GM12878 (cell line): Measurements from ENCODE around the gene ANKRD44. TPM values are rescaled to one million over a fixed set of nuclear protein-coding genes. Genes with fewer than 3 reads are reported as not detected.

ENCODE experiments used
- ATAC-seq: fragments of 200-7000 bp; cut with Tn5 transposase; 3 replicates; pipeline ENCODE4 v1.9.1; 2020; ENCODE audit warnings: mild to moderate bottlenecking, moderate library complexity
- BruUV-seq: library from RNA; stranded (reverse); fragments of 400-500 nt; replicated peaks from 2 replicates; lab custom pipeline; 2021; lab: Mats Ljungman, UMichigan
- CTCF ChIA-PET: fragments of 300-600 bp; sonication (Branson Sonifier 250); formaldehyde crosslinking; extraction: SDS; loops from one replicate; lab custom pipeline; 2021; ENCODE audit warnings: inconsistent platforms; lab: Yijun Ruan, JAX
- POLR2A ChIA-PET: fragments of 350-600 bp; formaldehyde crosslinking; extraction: SDS; loops from one replicate; lab custom pipeline; 2021; ENCODE audit warnings: inconsistent platforms; lab: Charles Lee
- RAD21 ChIA-PET: fragments of 300-600 bp; sonication (Branson Sonifier 250); formaldehyde crosslinking; loops from one replicate; lab custom pipeline; 2023; ENCODE audit warnings: antibody characterized with exemption; ENCODE audit not compliant: unreplicated experiment; lab: Charles Lee
- SMC1A ChIA-PET: fragments of 300-600 bp; sonication (Branson Sonifier 250); formaldehyde crosslinking; loops from one replicate; lab custom pipeline; 2023; ENCODE audit not compliant: unreplicated experiment, uncharacterized antibody; lab: Charles Lee
- DNase-seq: peaks from one replicate; pipeline ENCODE4 v3.0.0-alpha.2; 2011; ENCODE audit warnings: low read depth, low spot score
- FAIRE-seq: peaks from 3 replicates; lab custom pipeline; 2011; peaks lifted over from hg19 to GRCh38; lab: Jason Lieb, UNC
- H2AFZ ChIP-seq: 2 replicates; pipeline ENCODE4 v1.6.0; 2011; ENCODE audit warnings: low read depth, low read length, control low read depth; ENCODE audit not compliant: control insufficient read depth
- H3K27ac ChIP-seq: 2 replicates; pipeline ENCODE4 v1.5.1; 2011; ENCODE audit warnings: control low read depth; ENCODE audit not compliant: control insufficient read depth, insufficient read depth
- H3K27me3 ChIP-seq, 2 experiments: replicated peaks in 1 of 2; 2 replicates each; pipeline versions ENCODE4 v1.6.0 to v1.6.1; 2011; ENCODE audit warnings: low read length in 1 of 2; ENCODE audit not compliant: control insufficient read depth in 2 of 2, insufficient read depth in 2 of 2
- H3K36me3 ChIP-seq, 2 experiments: 2 replicates each; pipeline ENCODE4 v1.5.1; 2011; ENCODE audit warnings: low read length in 1 of 2; ENCODE audit not compliant: control insufficient read depth in 2 of 2, insufficient read depth in 2 of 2
- H3K4me1 ChIP-seq: 2 replicates; pipeline ENCODE4 v1.6.1; 2011; ENCODE audit warnings: mild to moderate bottlenecking, low read length, moderate library complexity, mixed read lengths; ENCODE audit not compliant: control insufficient read depth, insufficient read depth
- H3K4me2 ChIP-seq: 2 replicates; pipeline ENCODE4 v1.6.0; 2011; ENCODE audit warnings: control low read depth; ENCODE audit not compliant: control insufficient read depth, insufficient read depth
- H3K4me3 ChIP-seq: fragments of 200-600 bp; sonication (generic); 2 replicates; pipeline ENCODE4 v1.5.1; 2016
- H3K79me2 ChIP-seq: 2 replicates; pipeline ENCODE4 v1.6.0; 2011; ENCODE audit warnings: low read length; ENCODE audit not compliant: control insufficient read depth, insufficient read depth
- H3K9ac ChIP-seq: 2 replicates; pipeline ENCODE4 v1.8.0; 2011; ENCODE audit warnings: low read length, control low read depth, mixed read lengths; ENCODE audit not compliant: control insufficient read depth, insufficient read depth
- H3K9me3 ChIP-seq: replicated peaks from 3 replicates; pipeline ENCODE4 v1.5.1; 2011; ENCODE audit warnings: mild to moderate bottlenecking, low read length; ENCODE audit not compliant: control insufficient read depth, insufficient read depth
- H4K20me1 ChIP-seq: 2 replicates; pipeline ENCODE4 v1.6.0; 2011; ENCODE audit not compliant: control insufficient read depth, insufficient read depth
- BRCA1 ChIP-seq: IDR thresholded peaks from 2 replicates; pipeline ENCODE4 v1.6.1; 2011; ENCODE audit warnings: low read depth, low read length, improper control_type of control experiment
- FOXM1 ChIP-seq: IDR thresholded peaks from 2 replicates; pipeline ENCODE4 v1.6.1; 2012; ENCODE audit warnings: low read depth, mild to moderate bottlenecking, inconsistent platforms, low read length, moderate library complexity
- GATAD2B ChIP-seq: fragments of 450-650 bp; conservative IDR thresholded peaks from 2 replicates; pipeline ENCODE4 v1.6.1; 2017; ENCODE audit warnings: low read depth, mild to moderate bottlenecking, moderate library complexity
- JUNB ChIP-seq: IDR thresholded peaks from 2 replicates; pipeline ENCODE4 v1.6.1; 2016; ENCODE audit warnings: antibody characterized with exemption, mild to moderate bottlenecking
- KAT2A ChIP-seq: conservative IDR thresholded peaks from 2 replicates; pipeline ENCODE4 v1.6.1; 2011; ENCODE audit warnings: low read depth, low read length; ENCODE audit not compliant: control insufficient read depth
- LARP7 ChIP-seq: fragments of 450-650 bp; IDR thresholded peaks from 2 replicates; pipeline ENCODE4 v1.6.1; 2017; ENCODE audit warnings: mild to moderate bottlenecking
- RAD21 ChIP-seq: IDR thresholded peaks from 2 replicates; pipeline ENCODE4 v1.6.1; 2011; ENCODE audit warnings: mild to moderate bottlenecking, low read depth, low read length, moderate library complexity; ENCODE audit not compliant: insufficient read depth
- SMC3 ChIP-seq: IDR thresholded peaks from 2 replicates; pipeline ENCODE4 v1.6.1; 2011; ENCODE audit warnings: low read length, improper control_type of control experiment, borderline replicate concordance
- YBX1 ChIP-seq: fragments of 450-650 bp; IDR thresholded peaks from 2 replicates; pipeline ENCODE4 v1.6.1; 2016; ENCODE audit warnings: antibody characterized with exemption
- WGBS: methylation state at CpG from one replicate; pipeline ENCODE4 v1.1.6; 2016; ENCODE audit warnings: low lambda C conversion rate; ENCODE audit not compliant: insufficient replicate concordance, insufficient coverage; ENCODE audit errors: missing lambda C conversion rate; 5-methylcytosine and 5-hydroxymethylcytosine counted together
- in situ Hi-C: fragments of 300-500 bp; cut with MboI; formaldehyde crosslinking; loops from 9 replicates; pipeline ENCODE4 v1.14.3; 2018; ENCODE audit warnings: mixed read lengths
- intact Hi-C: fragments of 100-400 bp; cut with micrococcal nuclease; formaldehyde crosslinking; loops from one replicate; pipeline ENCODE4 v1.14.2; 2022; ENCODE audit not compliant: unreplicated experiment
- polyA plus RNA-seq, 11 experiments: library from polyadenylated mRNA; depleted of rRNA in 4 of 11; unstranded in 6 of 11; stranded (reverse) in 5 of 11; fragments of >200 nt; fragmentation: Nextera tagmentation in 4 of 11; fragmentation: Illumina TruSeq in 1 of 11; extraction: Ambion mirVana in 4 of 11; extraction: Trizol in 1 of 11; gene quantifications; 1 replicate in 1 of 11; 2 replicates in 10 of 11; pipeline versions ENCODE4 v1.2.1 to v1.2.3, GENCODE V29; 2011 to 2016; ENCODE audit warnings: inconsistent platforms in 2 of 11, missing spikeins in 2 of 11, low read depth in 1 of 11
- total RNA-seq, 4 experiments: library from RNA; depleted of rRNA in 3 of 4; stranded (reverse); fragments of >200 nt in 3 of 4; fragmentation: Illumina TruSeq in 1 of 4; extraction: Trizol in 1 of 4; gene quantifications; 2 replicates each; pipeline versions ENCODE4 v1.2.1 to v1.2.3, GENCODE V29; 2013 to 2021
- TF ChIP-seq, protein P1 (sequence below): IDR thresholded peaks from 2 replicates; pipeline ENCODE4 v1.6.1; 2012; ENCODE audit warnings: low read length, inconsistent platforms
- TF ChIP-seq, protein P2 (sequence below): fragments of 450-650 bp; IDR thresholded peaks from 2 replicates; pipeline ENCODE4 v1.6.1; 2016; ENCODE audit warnings: mild to moderate bottlenecking
- TF ChIP-seq, protein P3 (sequence below): IDR thresholded peaks from 2 replicates; pipeline ENCODE4 v1.6.1; 2012; ENCODE audit warnings: low read depth, low read length, improper control_type of control experiment
- TF ChIP-seq, protein P4 (sequence below): fragments of 450-650 bp; IDR thresholded peaks from 2 replicates; pipeline ENCODE4 v1.6.1; 2016; ENCODE audit warnings: mild to moderate bottlenecking, moderate library complexity, borderline replicate concordance

ANKRD44 gene
- total and polyA plus RNA-seq, 10 of the 15 experiments (the other 5 are each of a cell fraction or from before 2014, with no cell fraction given), result 19.1 to 99.1 (median 59.6) TPM

DNA sequence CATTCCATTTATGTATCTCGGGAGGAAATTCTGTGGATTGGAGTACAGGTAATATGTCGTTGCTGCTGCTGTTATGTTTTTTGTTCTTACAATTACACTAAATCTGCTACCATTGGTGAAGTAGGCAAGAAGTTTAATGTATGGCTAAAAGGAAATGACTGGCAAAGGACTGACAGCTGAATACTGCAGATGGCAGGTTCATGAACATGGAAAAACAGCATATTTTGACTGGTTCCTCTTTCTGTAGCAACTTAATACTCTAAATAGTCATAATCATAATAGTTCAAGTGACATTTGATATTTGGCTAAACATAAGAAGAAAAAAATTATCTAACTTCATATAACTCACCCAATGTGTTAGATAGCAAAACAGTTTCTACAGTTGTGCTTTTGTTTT, 299.6 kb downstream of the ANKRD44 start (continued):
- TF ChIP-seq, protein P1, sequence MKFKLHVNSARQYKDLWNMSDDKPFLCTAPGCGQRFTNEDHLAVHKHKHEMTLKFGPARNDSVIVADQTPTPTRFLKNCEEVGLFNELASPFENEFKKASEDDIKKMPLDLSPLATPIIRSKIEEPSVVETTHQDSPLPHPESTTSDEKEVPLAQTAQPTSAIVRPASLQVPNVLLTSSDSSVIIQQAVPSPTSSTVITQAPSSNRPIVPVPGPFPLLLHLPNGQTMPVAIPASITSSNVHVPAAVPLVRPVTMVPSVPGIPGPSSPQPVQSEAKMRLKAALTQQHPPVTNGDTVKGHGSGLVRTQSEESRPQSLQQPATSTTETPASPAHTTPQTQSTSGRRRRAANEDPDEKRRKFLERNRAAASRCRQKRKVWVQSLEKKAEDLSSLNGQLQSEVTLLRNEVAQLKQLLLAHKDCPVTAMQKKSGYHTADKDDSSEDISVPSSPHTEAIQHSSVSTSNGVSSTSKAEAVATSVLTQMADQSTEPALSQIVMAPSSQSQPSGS, result no peak
- TF ChIP-seq FOXM1 (no peak), YBX1 (no peak), BRCA1 (no peak), RAD21 (no peak)

DNA sequence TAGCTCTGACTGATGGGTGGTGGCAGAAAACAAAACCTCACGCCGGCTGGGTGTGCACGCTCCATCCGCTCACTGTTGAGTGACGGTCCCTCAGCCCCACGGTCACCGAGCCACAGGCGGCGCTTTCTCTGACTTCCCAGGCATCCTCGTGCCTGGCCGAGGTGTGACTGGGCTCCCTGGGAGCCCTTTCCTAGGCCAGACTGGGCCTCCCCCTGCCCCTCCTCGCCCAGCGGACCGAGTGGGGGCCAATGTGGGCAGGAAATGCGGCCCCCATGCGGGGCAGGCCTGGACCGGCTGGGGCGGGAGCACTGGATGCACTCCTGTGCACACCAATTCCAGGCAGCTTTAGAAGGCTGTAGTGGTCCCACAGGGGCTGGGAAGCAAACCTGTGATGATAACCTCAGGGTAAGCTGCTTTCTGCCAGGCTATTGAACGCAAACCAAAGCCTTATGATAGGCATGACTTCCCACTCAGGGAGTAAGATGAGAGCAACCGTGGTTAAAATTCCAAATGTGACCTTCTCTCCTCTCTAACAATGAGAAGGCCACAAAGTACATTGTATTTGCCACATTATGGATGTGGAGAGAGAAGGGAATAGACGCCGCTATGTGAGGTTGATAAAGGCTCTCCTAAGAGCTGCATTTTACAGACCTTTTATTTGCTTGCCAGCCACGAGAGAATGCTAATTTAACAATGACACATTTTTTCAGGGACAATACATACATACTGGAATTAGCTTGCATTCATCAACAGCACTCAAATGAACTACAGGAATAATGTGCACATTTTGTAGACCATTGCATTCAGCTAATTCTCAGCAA, 300.2 kb downstream of the ANKRD44 start:
- ChIA-PET CTCF (interaction anchor here (0.6 to 2.7 kb wide), 13 partner anchors 7 to 386 kb away, joined by 3 to 13 read pairs (median 4); no protein-coding TSS in a partner anchor), POLR2A (interaction anchor here (0.5 kb wide), 1 partner anchor 144 kb away, joined by 3 read pairs; no protein-coding TSS in a partner anchor), RAD21 (interaction anchor here (1.2 to 2.4 kb wide), 2 partner anchors 103 to 301 kb away, joined by 3 to 7 read pairs; no protein-coding TSS in a partner anchor), SMC1A (interaction anchor here (1.9 kb wide), 1 partner anchor 158 kb away, joined by 9 read pairs; no protein-coding TSS in a partner anchor)
- DNase-seq (no peak), ATAC-seq (no peak), FAIRE-seq (no peak)
- in situ Hi-C loops, result no loop called here
- no peaks in the 10 kb centered on the region for H3K9me3 ChIP-seq
- H2AFZ ChIP-seq, result no peak overlapping the region
- no peak overlapping the region for H3K4me3 ChIP-seq
- WGBS, result 95% methylated on average over 23 of the region's 23 CpGs
- intact Hi-C loops, result loop anchor here (5.0 kb wide), 1 partner anchor 157 kb away; no protein-coding TSS in a partner anchor
- no TSS peak for BruUV-seq
- no peaks in the 10 kb centered on the region for H3K79me2 ChIP-seq
- H3K4me1 ChIP-seq, result no peaks in the 10 kb centered on the region
- peaks cover 3 to 12% of the 10 kb centered on the region in 2 experiments for H3K36me3 ChIP-seq
- no peaks in the 10 kb centered on the region for H4K20me1 ChIP-seq
- H3K27me3 ChIP-seq, result no peaks in the 10 kb centered on the region
- no peak overlapping the region for H3K9ac ChIP-seq
- H3K27ac ChIP-seq, result no peak overlapping the region
- H3K4me2 ChIP-seq, result no peak overlapping the region
- TF ChIP-seq JUNB, result no peak
- TF ChIP-seq, protein P2, sequence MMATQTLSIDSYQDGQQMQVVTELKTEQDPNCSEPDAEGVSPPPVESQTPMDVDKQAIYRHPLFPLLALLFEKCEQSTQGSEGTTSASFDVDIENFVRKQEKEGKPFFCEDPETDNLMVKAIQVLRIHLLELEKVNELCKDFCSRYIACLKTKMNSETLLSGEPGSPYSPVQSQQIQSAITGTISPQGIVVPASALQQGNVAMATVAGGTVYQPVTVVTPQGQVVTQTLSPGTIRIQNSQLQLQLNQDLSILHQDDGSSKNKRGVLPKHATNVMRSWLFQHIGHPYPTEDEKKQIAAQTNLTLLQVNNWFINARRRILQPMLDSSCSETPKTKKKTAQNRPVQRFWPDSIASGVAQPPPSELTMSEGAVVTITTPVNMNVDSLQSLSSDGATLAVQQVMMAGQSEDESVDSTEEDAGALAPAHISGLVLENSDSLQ, result no peak
- TF ChIP-seq, protein P3, sequence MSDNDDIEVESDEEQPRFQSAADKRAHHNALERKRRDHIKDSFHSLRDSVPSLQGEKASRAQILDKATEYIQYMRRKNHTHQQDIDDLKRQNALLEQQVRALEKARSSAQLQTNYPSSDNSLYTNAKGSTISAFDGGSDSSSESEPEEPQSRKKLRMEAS, result no peak
- TF ChIP-seq GATAD2B, result no peak
- TF ChIP-seq SMC3, result no peak
- no peak for TF ChIP-seq LARP7
- TF ChIP-seq KAT2A, result no peak
- TF ChIP-seq, protein P4, sequence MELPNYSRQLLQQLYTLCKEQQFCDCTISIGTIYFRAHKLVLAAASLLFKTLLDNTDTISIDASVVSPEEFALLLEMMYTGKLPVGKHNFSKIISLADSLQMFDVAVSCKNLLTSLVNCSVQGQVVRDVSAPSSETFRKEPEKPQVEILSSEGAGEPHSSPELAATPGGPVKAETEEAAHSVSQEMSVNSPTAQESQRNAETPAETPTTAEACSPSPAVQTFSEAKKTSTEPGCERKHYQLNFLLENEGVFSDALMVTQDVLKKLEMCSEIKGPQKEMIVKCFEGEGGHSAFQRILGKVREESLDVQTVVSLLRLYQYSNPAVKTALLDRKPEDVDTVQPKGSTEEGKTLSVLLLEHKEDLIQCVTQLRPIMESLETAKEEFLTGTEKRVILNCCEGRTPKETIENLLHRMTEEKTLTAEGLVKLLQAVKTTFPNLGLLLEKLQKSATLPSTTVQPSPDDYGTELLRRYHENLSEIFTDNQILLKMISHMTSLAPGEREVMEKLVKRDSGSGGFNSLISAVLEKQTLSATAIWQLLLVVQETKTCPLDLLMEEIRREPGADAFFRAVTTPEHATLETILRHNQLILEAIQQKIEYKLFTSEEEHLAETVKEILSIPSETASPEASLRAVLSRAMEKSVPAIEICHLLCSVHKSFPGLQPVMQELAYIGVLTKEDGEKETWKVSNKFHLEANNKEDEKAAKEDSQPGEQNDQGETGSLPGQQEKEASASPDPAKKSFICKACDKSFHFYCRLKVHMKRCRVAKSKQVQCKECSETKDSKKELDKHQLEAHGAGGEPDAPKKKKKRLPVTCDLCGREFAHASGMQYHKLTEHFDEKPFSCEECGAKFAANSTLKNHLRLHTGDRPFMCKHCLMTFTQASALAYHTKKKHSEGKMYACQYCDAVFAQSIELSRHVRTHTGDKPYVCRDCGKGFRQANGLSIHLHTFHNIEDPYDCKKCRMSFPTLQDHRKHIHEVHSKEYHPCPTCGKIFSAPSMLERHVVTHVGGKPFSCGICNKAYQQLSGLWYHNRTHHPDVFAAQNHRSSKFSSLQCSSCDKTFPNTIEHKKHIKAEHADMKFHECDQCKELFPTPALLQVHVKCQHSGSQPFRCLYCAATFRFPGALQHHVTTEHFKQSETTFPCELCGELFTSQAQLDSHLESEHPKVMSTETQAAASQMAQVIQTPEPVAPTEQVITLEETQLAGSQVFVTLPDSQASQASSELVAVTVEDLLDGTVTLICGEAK, result no peak
